GM21367 (cell line): ENCODE results near the gene SPRING1.
"Not testable (repeated sequence)": the region's sequence is repeated elsewhere in the genome, so short reads cannot be mapped to it uniquely, and the experiment has no call there.

ENCODE experiments used
- ATAC-seq: cut with Tn5 transposase; IDR thresholded peaks from one replicate; pipeline ENCODE4 v1.9.1; 2021; ENCODE audit not compliant: unreplicated experiment

Gene SPRING1

DNA sequence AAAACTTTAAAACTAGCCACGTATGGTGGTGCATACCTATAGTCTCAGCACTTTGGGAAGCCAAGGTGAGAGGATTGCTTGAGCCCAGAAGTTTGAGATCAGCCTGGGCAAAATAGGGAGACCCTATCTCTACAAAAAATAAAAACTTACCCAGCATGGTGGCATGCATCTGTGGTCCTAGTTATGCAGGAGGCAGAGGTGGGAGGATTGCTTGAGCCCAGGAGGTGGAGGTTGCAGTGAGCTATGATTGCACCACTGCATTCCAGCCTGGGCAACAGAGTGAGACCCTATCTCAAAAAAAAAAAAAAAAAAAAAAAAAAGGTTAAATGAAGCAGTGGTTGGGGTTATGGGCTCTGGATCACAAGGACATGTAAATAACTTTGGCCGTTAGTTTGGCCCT lies 4.9 kb upstream of the SPRING1 start:
- ATAC-seq, result not testable (repeated sequence)

DNA sequence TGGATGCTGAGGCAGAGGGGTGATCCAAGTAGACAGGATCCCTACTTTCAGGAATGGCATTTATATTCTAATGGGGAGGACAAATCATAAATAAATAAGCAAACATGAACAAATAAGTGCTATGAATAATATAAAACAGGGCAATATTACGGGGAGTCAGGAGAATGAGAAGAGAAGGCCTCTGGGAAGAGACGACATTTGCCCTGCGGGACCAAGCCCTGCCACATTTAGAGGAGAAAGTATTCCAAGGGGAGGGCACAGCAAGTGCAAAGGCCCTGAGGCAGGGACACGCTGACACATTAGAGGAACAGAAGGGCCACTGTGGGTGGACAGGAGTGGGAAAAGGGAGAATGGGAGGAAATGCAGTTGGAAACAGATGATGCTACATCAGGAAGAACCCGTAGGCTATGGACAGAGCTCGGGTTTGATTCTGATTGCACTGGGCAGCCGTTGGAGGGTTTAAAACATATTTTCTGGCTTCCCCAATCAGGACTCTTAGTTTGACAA lies 1.6 kb upstream of the SPRING1 start:
- ATAC-seq, result no peak

GRCh38 chr12:116736962-116737773 lies 701 bp downstream of the SPRING1 start:
- ATAC-seq, result no peak

- no peak for ATAC-seq
Observed at GRCh38 chr12:116735951-116736599, 1.8 kb downstream of the SPRING1 start.

DNA sequence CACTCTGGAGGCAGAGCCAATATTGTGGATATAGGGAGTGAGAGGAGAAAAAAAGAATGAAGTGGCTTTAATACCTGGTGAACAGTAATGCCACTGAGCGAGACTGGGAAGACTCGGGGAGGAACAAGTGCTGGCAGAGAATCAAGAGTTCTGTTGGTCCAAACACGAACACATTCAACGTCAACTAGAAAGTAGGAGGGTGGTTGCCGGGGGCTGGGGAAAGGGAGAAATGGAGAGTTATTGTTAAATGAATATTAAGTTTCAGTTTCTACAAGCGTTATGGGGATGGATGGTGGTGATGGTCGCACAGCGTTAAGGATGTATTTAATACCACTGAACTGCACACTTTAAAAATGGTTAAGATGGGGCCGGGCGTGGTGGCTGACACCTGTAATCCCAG lies 2.8 kb downstream of the SPRING1 start:
- ATAC-seq, result no peak

DNA sequence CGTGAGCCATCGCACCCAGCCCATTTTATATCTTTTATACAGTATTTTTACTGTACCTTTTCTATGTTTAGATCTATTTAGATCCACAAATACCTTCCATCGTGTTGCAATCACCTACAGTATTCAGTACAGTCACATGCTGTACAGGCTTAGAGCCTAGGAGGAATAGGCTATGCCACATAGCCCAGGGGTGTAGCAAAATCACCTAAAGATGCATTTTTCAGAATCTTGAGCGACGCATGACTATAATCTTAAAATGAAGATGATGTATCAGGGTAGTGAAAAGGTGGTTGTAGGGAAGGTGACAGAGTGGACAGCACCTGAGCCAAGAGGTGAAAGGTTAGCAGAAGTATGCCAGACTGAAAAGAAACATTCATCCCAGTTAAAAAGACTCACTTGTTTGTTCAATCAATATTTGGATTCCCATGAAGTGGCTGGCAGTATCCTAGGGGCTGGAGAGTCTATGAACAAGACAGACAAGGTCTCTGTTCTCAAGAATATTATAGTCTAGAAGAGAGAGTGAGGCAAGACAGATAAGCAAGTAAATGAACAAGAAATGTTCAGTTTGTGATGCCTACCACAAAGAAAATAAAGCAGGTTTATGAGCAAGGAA lies 3.6 kb downstream of the SPRING1 start:
- ATAC-seq, result no peak

- ATAC-seq, result no peak
Observed at GRCh38 chr12:116731801-116732200, 6.1 kb downstream of the SPRING1 start.

DNA sequence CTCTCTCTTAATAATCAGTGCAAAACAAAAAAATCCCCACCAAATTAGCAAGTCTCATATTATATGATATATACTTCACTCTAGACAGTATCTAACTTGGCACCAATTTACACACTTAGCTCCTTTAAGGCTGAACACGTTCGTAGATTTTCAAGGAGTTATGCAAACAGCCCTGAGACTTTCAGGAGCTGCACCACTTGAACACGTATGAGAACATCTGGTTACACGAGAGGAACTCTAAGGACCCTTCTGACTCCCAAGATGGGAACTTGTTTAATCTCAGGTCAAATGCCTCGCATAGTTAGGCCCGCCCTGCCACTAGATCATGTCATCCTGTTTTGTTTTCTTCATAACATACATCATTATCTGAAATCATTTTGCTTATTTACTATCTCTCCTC lies 10.0 kb downstream of the SPRING1 start:
- no peak for ATAC-seq

DNA sequence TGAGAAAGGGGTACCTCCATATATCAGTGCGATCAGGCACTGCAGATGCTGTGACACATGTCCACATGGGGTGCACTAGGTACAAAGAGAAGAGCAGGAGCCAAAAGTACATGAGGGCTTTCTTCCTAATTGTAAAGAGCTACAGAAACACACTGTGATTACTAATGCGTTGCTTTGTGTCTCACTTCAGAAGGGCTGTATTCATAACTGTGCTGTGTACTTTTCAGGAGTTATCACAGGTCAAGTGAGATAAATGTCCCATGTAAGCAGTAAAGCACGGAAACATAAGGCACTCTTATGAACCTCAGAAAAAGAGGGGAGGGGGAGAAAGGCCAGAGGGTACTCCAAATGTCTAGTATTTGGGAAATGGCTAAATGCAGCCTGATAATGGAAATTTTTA lies 10.6 kb downstream of the SPRING1 start:
- ATAC-seq, result no peak

- no peak for ATAC-seq
Observed at GRCh38 chr12:116726694-116727093, 11.2 kb downstream of the SPRING1 start.

GRCh38 chr12:116722245-116722644 lies 15.6 kb downstream of the SPRING1 start:
- ATAC-seq, result no peak

GRCh38 chr12:116719731-116720528 lies 17.9 kb downstream of the SPRING1 start:
- ATAC-seq, result no peak

- ATAC-seq, result no peak
Observed at GRCh38 chr12:116718655-116719454, 19.0 kb downstream of the SPRING1 start.

DNA sequence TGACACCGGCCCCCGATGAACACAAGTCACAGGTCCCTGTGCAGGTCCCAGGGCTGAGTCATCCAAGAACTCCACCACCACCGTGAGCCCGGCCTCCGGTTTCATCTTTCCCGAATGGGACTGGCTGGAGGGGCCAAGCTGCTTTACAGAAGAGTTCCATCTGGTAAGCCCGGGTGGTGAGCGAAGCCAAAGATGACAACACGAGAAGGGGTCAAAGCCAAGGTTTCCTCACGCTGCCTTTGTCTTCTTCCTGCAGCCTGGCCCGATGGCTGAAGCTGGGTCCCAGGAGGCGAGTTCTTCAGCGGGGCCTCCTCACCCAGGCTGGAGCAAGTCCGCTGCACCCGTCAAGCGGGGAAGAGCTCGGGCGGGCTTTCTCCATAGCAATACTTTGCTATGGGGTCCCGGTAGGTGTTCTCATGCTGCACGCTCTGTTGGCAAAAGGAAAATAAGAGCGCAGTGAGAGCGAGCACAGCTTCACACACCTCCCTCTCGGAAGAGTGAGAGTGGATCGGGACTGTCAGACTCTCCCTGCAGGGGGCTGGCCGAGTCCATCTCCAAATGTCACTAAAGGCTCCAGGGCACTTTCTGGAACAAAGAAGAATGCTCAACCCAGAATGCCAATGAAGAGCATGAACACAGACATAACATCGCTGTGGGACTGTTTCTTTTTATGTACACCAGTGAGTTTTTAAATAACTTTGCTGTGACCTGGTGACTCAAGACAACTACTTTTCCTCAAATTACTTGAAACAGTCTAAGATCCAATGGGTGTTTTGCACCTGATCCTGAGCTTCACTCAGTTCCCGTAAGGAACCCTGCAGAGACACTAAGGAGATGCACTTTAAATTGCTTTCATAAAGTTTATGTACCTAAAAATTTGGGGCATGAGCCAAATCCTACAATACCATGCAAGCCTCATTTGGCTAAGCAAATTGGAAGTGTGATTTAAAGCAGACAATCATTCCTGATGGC lies 20.1 kb downstream of the SPRING1 start:
- no peak for ATAC-seq

DNA sequence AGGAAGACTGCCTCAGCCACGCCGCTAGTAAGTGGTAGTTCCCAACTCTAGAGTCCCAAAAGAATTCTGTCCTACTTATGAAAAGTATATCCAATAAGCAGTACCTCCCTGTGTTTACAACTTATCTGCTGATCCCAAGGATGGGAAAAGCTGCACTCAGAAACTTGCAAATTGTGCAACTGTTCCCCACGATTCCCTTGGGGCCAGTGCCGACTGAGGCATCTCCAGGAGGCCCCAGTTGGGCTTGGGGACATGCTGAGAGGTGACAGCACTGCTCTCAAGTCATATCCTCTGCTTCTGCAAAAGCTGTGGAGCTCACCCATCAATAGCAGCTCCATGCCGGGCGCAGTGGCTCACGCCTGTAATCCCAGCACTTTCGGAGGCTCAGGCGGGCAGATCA lies 23.7 kb downstream of the SPRING1 start:
- no peak for ATAC-seq

DNA sequence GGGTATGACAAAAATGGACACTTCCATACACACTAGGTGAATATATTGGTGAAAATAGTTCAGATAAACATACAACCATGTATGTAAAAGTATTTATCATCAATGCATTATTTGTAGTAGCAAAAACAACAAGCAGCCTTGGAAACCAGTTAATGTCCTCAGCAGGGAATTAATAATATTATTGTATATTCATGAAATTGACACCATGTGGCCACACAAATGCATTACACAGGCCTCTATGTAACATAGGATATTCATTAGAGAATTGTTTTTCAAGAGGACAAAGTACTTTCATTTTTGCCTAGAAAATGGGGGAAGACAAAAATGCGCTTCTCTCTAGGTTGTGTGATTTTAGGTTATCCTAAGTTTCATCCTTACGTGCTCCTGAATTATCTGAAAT lies 24.3 kb downstream of the SPRING1 start:
- no peak for ATAC-seq

GRCh38 chr12:116712458-116713303 lies 25.2 kb downstream of the SPRING1 start:
- ATAC-seq, result no peak
